T47D (cell line): ENCODE measurements around the gene GAL3ST2.
"Not testable (repeated sequence)": the region's sequence is repeated elsewhere in the genome, so short reads cannot be mapped to it uniquely, and the experiment has no call there.

ENCODE experiments used
- DNase-seq, 2 experiments: peaks; one replicate each; pipeline versions ENCODE4 v3.0.0 to v3.0.0-alpha.2; 2011 to 2012; ENCODE audit warnings: low read depth in 1 of 2, low spot score in 1 of 2
- JUND ChIP-seq: IDR thresholded peaks from 2 replicates; pipeline ENCODE4 v1.6.1; 2012; ENCODE audit warnings: low read depth
- in situ Hi-C: cut with HindIII; loops from 2 replicates; pipeline ENCODE4 v1.10.0; 2016; ENCODE audit warnings: low sequenced_read_pairs, low pct_unique_long_range_greater_than_20kb

GAL3ST2 gene

DNA sequence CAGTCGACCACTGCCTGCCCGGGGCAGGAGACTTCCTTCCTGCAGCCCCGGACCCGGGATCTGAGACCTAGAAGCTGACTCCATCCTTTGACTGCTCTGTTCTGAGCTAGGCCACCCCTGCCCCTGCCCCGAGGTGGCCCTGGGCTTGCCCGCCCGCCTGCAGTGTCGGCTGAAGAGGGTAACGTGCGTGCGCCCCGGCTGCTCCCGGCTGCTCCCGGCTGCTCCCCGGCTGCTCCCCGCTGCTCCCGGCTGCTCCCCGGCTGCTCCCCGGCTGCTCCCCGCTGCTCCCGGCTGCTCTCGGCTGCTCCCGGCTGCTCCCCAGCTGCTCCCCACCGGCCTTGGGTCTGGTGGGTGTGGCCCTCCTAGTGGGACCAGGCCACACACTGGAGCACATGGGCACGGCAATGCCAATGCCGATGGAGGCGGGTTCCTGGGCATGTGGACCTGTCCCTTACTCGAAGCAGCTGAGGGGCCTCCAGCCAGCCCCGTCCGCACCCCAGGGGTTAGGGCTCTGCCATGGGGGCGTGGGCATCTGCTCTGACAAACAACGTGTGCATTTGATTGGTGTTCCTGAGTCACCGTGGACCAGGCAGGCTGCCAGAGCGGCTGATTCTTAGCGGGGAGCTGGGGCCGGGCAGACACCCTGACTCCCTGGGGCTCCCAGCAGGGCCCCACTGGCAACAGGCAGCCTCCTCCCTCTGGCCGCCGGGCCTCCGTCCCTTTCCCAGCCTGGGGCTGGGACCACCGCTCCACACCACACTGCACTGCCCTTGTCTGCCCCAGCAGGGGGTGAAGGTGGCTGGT lies 2.0 kb upstream of the GAL3ST2 start:
- no peak for TF ChIP-seq JUND
- DNase-seq = no peak
- in situ Hi-C loops = no loop called here

DNA sequence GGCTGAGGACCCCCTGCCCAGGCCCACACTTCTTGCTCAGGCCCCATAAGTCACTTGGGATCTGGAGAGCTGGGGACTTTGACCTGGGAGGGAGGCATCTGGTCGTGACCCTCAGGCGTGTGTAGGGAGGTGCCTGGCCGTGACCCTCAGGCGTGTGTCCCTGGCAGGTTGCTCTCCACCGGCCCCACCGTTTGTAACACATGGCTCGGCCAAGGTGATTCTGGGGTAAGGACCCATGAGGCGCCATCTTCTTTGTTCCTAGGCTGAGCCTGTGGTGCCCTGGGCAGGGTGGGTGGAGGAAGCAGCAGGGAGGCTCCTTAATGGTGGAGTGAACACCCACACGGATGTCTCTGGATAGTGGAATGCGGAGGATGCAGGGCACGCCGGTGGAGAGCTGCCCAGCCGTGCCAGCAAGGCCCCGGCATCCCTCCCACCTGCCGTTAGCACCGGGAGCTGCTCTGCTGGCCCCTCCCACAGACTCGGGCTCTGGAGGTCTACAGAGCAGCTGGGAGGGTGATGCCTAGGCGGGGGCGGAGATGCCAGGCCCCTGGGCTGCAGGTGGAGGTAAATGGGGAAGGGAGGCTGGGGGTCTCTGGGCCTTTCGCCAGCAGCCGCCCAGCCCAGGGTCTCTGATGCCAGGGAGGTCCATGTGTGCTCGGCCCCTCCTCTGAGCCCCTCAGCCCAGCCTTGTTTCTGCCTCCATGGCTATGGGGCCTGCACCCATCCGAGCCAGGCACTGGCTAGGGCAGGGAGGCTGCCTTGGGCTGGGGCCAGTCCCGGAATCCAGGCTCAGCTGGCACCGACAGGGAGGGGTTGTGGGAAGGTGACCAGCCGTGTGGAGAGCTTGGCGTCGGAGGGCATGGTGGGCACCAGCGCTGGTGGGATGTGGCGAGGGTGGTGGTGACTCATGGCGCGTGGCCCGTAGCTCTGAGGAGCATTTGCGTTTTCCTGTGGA lies 1.1 kb upstream of the GAL3ST2 start:
- TF ChIP-seq JUND = no peak
- in situ Hi-C loops = no loop called here
- DNase-seq = no peak

DNA sequence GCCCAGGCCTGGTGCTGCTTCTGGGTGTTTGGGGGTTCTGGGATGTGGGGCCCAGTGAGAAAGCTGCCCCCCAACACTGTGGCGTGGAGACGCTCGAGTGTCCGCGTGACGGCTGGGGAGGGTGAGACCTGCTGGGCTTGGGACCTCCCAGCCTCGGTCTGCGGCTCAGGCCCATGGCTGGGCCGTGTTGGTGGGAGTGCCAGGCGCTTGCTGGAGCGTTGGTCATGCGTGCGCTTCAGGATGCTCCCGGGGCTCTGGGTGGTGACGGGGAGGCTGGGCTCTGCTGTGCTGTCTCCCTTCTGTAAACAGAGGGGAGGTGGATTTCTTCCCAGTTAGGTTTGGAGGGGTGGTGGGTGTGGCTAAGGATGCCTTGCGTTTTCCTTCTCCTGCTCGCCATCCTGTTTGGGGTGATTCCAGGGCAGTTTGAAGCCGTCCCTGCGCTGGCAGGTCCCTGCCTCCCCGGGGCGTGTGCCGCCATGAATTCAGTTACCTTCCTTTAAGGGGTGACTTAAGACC lies 606 bp downstream of the GAL3ST2 start:
- in situ Hi-C loops = no loop called here
- no peak for DNase-seq
- TF ChIP-seq JUND = no peak

DNA sequence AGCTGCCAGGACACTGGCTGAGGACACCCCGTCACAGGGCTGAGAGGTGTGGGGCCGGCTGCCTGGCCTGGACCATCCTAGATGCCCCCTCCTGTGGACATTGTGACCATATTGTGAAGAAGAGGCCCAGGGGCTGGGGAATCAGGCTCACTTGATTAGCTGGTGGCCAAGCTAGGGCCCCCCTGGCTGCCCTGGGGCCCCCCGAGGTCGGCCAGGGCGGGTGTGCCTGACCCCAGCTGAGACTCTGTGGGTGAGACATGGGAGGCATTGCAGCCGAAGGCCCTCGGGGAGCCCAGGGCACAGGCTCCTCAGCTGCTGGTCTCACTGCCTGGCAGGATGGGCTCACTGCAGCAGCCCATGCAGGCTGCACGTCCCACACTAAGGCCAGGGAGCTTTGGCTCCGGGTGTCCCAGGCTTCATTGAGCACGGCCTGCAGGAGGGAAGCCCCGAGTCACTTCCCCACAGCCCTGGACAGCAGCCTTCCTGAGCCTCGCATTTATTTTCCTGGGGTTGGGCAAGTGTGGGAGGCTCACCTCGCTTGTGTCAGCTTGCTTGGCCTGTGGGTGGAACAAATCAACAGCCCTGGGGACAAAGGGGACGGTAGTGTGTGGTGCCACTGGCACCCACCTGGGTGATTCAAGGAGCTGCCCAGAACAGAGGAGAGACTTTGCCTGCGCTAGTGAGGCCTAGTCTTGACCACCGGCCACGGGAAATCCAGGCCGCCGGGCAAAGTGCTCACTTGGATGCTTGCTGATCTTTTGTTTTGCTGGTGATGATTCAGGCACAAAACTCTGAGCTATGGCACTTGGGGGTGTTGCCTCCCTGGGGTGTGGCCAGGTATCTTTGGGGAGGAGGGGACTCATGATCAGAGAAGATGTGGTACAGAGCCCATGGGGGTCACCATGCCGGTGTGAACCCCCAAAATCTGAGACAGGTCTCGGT lies 1.3 kb downstream of the GAL3ST2 start:
- no peak for TF ChIP-seq JUND
- in situ Hi-C loops = no loop called here
- DNase-seq = no peak

DNA sequence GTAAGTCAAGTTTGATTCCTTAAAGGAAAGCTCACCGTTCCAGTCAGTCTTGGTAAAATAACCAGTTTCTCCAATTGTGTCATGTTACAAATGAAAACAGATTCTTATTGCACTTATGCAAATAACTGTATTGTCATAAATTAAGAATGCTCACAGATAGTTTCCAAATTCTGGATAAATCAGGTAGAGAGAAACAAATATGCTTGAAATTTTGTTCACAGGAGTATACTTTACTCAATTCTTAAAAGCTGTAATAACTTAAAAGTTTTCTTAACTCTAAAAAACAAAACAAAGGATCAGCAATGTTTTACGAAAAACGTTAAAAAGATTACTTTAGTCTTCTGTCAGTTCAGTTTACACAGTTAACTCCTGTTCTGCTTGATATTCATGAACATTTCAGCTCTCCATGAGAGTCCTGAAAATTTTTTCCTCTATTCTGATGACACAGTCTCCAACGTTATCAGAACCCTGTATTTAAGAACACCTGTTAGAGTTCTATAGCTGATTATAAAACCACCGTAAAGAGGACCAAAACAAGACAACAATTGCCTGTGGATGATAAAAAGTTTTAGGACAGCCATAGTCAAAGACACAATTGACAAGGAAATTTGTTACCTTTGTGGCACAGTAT lies 4.4 kb downstream of the GAL3ST2 start:
- no peak for DNase-seq
- no peak for TF ChIP-seq JUND
- in situ Hi-C loops = no loop called here

DNA sequence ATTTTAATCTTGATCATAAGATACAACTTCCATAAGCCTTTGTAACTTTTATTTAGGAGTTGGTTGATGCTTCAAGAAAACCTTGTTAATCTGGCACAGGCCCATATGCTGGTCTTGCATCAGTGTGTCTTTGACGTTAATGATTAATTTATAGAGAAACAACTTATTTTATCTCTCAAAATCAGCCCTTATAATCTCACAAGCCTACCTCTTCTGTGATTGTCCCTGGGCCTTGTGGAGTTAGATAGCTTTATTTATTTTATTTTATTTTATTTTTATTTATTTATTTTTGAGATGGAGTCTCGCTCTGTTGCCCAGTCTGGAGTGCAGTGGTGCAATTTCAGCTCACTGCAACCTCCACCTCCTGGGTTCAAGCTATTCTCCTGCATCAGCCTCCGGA lies 5.4 kb downstream of the GAL3ST2 start:
- in situ Hi-C loops, DNase-seq: not testable (repeated sequence)

DNA sequence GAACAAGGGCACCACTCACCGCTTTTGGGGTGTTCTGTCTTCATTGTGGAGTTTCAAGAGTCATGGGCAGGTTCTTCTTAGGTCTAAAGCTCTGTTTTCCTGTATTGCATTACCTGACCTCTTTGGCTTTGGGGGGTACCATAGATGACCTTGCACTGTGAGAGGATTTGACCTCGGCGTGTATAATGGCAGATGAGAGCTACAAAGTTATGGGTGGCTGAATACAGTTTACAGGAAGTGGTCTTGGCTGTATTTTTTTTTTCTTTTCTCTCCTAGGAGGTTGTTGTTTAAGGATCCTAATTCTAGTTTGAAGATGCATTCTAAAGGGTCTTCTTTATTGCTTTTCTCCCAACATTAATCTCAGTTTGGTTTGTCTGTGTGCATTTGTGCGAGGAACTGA lies 11.5 kb downstream of the GAL3ST2 start:
- no peak for TF ChIP-seq JUND
- in situ Hi-C loops = no loop called here
- no peak for DNase-seq

DNA sequence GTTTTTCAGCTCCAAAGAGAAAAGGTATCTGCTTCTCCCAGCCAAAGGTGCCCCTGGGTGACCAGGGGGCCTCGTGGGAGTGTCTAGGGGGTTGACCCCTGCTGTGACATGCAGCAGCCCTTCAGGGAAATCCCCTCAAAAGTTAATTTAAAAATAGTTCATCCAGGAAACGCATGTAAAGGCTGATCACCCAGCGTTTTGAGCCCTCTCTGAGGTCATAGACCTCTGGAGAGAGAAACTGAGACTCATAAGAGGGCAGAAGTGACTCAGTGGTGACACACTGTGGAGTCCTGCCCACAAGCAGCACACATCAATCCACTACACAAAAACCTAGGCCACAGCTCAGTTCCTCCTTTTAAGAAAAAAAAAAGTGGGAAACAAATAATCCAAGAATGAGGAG lies 11.9 kb downstream of the GAL3ST2 start:
- no peak for TF ChIP-seq JUND
- no peak for DNase-seq
- in situ Hi-C loops = no loop called here

DNA sequence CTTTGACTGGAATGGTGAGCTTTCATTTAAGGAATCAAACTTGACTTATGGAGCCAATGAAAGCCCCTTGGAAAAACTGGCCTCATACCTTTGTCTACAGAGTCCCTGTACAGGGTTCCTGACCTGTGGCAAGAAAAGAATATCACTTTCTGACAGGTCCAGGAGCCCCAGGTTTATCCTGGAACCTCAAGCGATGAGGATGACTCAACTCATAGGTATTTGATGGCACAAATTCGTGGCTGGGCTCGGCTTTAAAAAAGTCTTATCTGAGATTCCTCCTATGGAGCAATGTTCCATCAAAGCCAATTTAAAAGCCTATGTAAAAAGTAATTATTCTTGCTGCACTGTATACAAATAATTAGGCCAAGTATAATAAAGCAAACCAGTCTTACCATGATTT lies 14.8 kb downstream of the GAL3ST2 start:
- in situ Hi-C loops, DNase-seq: not testable (repeated sequence)

DNA sequence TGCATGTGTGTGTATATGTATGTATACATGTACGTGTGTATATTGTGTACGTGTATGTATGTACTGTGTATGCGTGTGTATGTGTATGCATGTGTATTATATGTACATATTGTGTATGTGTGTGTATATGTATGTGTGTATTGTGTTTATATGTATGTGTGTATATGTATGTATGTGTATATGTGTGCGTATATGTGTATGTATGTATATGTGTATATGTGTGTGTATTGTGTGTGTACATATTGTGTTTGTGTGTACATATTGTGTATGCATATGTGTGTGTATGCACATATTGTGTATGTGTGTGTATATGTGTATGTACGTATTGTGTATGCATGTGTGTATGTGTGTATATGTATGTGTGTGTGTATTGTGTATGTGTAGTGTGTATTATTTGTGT lies 16.8 kb downstream of the GAL3ST2 start:
- in situ Hi-C loops = no loop called here
- DNase-seq = no peak
- TF ChIP-seq JUND = no peak

DNA sequence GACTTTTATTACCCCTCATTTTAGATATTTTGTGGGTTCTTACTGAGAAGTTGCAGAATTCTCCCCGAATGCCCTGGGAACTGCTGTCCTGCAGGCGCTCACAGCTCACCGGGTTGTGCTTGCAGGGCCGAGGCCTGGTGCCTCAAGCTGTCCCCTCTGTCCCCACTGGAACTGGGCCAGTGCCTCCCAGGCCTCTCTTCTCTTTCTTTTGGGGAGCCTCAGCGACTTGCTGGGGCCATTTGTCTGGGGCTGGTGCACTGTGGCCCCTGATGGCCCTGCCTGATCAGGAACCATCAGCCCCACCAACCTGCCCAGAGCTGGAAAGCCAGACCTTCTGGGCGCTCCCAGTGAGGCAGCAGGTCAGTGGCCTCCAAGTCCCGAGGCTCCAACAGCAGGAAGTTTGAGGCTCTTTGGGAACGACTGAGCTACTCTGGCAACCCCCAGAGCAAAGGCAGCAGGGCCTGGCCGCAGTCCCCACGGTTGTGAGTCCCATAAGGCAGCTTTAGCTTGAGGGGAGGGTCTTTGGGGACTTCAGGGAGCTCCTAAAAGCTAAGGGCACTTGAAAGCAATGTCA lies 17.7 kb downstream of the GAL3ST2 start:
- no peak for DNase-seq
- in situ Hi-C loops = no loop called here
- TF ChIP-seq JUND = no peak
